ENCODE measurements around the gene DDX5.

DDX5 gene

DNA sequence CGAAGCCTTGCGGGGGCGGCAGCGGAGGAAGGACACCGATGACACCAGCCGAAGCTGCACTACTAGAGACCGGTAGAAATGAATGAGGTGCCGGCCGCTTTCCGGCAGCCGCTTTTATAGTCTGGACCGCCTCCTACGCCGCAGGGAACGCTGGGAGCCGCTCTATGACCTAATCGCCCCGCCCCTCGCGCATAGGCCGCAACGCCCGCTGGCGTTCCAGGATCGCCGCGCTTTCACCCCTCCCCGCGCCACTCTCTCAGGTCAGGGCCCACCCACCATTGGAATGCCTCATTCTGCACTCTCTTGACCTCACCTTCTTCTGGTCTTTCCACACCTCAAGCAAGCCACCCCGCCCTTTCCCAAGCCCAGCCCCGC is at the start of gene DDX5:
DDX5 (minus strand) TSS at position 89 of the 375 bp plus-strand sequence. CDS start 170 bp downstream, outside the sequence.
- DNase-seq: peak; percentile 92

DNA sequence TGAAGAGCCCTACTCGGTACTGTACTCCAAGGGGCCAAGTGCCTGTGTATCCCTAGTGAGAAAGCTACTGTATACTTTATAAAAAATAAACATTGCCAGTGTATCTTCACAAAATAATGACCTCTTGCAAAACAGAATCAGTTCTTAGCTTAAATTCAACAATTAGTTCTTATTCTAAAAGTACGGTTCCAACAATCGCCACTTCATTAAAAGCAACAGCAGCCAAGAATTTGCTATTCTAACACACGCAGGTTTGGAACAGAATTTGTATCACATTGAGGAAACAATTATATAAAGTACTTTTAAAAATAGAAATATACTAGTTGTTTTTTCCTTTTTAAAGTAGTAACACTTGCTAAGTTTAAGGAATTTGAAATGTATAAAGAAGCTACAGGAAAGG is 49.2 kb upstream of the DDX5 start:
- no peak for DNase-seq

DNA sequence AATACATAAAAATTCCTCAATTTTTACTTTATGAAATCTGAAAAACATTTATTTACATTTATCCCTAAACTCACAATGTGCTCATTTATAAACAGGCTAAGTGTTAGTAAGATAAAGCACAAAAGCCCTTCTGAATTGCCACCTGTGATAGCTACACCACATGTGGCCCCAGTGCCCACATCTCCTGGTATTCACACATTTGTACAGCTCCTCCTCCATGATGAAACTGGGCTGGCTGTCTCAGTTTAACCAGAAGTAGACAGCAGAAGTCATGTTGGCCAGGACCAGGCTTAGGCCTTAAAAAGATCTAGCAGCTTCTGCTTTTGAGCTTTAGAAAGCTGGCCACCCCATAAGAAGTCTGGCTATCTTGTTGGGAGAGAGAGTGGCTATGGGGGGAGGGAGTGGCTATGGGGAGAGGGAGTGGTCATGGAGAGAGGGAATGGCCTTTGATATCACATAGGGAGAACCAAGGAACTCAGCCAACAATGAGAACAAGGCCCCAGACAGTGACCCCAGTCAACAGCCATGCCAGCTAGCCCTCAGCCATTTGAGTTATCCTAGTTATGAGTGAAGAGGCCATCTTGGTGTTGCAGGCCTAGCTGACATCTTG is 48.0 kb upstream of the DDX5 start:
- DNase-seq: no peak

DNA sequence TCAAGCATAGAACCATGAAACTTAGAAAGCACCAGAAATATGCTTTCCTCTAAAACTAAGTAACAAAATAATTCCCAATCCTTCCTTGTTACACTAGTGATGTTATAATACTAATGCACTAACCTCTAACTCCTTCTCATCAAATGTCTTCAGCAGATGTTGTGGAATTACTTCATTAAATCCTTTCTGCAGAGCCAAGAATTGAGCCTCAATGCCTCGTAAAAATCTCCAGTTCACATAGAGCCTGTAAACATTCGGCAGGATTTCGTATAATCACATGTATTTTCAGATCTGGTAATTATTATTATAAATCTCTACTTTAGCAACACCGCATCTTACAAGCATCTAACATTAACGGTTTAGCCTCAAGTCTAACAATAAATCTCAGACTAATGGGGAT is 45.4 kb upstream of the DDX5 start:
- DNase-seq: no peak

DNA sequence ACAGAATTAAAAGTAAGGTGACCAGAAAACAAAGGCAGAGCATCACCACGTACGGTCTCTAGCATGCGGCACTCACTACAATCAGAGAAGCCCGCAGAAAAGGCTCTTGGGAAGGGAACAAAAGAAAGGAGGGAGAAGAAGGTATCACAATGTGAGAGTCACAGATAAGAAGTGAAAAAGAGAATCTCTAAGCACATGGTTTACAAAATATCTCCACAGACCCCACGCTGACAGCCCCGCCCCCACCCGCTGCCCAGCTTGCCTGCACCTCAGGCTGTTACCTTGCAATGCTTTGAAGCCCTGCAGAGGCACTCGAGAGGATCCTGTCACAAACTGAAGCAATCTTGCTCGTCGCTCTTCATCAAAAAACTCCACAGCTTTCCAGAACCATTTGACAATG is 41.2 kb upstream of the DDX5 start:
- DNase-seq: no peak

DNA sequence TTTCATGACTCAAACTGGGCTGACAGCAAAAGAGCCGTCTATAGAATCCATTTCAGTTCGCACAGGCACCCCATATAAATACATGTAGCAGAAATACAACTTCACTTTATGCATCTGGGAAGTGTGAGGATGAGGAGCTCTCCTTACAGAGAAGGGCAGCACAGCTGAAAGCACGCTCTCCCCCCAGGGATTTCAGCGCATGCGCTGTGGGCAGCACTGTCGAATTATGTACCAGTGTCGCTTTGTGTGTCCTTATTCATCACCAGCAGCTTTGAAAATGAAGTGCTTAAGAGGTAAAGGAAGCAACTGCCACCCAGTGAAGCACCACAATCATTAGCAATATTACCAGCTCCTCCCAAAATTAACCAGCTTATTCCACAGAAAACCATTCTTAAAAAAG is 40.6 kb upstream of the DDX5 start:
- no peak for DNase-seq

DNA sequence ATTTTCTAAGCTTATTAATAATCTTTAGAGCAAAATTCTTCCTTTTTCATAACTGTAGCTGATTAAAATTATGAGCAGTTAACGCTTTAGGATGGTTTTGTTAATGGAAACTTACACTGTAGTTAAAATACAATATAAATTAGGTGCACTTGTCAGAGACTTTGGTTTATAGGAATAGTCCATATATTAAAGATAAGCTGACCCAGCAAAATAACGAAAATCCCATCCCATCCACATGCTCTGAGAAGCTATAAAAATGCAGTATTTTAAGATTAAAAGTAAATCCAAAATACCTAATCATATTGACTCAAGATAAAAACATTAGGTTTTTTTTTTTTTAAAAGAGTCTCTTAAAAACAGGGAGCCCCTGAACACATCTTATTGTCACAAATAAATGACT is 38.7 kb upstream of the DDX5 start:
- DNase-seq: no peak

DNA sequence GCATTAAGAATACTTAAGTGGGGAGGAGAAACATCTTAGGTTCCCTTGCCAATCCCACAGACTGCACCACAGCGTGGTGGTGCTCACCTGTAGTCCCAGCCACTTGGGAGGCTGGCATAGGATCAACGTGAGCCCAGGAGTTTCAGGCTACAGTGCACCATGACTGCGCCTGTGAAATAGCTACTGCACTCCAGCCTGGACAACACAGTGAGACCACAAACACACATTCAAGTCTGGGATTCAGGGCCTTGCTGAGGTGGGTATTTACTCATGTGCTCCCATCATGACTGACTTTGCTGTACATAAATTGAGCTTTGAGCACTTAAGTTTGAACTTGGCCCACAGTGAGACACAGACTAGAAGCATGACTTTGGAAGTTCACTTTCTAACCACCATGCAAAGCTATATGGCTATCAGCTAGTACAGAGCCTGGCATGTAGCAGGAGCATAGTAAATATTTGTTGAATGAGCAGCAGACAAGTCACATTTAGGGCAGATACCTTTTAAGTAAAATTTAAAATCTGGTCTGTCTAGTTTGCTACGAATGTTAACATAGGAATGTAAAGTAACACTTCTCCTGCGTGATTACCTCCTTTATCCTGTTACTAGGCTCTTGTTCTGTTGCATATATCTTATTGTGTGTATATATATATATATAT is 34.2 kb upstream of the DDX5 start:
- no peak for DNase-seq

DNA sequence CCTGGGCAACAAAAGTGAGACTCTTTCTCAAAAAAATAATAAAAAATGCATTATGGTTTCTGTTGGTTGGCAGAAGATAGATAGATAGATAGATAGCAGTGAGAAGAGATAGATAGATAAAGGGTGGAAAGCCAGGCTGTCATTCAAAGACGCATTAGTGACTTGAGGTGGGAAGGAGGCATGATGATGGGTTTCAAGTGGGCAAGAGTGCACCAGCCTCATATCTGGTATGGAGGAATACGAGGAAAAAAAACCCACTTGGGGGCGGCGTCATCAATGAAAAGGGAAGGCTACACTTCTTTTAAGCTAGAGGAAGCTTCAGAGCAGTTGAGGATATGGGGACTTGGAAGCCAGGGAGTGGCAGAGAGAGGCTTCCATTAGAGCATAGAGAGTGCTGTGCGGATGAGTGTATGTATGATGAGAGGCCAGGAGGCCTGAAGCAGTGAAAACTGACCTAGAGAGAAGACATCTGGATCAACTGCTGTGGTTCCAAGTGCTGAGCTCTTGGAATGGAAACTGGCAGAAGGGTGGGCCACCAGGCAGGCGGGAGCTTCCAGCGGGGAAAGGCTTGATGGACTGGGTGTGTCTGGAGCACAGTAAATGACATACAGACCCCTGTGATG is 32.5 kb upstream of the DDX5 start:
- no peak for DNase-seq

DNA sequence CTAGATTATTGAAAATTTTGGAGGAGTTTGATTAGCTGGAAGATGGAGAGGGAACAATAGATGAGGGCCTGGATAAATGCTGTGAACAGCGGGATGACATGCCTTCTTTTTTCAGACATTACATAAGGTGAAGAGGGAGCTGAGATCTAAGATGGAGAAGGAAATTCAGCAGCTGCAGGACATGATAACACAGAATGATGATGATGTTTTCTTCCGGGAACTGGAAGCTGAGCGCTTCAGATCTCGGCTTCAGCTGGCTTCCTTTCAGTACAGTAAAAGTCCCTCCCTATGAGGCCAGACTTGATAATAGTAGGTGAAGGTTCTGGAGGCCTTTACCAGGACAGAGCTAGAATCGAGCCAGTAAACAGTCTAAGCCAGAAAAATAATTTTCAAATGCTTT is 31.4 kb upstream of the DDX5 start:
- DNase-seq: no peak

DNA sequence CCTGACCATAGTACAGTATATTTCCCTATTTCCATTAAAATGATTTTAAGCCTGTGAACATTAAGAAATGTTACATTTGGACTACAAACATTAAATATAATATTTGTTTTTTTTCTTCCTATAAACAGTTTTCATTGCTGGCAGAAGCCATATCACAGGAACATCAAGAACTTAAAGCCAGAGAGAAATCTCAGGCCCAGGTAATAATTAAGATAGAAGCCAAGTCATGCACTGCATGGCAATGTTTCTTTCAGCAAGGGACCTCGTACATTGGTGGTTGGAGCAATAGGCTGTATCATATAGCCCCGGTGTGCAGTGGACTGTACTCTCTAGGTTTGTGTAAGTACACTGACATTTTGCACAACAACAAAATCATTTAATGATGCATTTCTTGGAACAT is 30.8 kb upstream of the DDX5 start:
- DNase-seq: no peak

DNA sequence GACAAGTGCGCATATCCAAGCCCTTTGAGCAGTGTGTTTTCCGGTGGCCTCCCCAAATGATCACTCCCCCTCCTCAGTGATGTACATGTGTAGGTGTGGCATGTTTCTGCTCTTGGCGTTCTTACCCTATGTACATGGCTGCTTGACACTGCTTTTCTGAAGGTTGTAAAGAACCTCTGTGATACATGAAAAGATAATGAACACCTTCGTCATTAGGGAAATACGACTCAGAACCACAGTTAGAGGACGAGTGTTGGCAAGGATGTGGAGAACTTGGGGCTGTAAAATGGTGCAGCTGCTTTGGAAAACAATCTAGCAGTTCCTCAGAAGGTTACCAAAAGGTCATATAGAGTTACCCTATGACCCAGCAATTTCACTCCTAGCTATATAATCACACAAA is 29.3 kb upstream of the DDX5 start:
- DNase-seq: no peak

DNA sequence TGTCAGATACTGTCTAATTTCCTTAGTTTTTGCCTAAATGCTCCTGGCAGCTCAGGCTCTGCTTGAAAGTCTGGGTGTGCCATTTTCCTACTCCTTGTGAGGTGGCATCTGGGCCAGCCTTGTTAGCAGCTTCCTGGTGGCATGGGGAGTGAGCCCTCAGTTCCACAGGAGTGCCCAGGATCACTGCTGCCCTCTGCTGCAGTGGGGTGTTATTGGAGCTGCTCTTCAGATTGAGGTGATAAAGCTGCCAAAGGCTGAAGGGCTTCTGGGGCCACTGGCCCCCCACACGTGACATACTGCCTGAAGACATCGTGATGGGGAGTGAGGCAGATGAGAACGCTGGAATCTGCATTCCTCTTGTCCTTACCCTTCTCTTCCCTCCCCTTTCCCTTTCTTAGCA is 28.1 kb upstream of the DDX5 start:
- no peak for DNase-seq

DNA sequence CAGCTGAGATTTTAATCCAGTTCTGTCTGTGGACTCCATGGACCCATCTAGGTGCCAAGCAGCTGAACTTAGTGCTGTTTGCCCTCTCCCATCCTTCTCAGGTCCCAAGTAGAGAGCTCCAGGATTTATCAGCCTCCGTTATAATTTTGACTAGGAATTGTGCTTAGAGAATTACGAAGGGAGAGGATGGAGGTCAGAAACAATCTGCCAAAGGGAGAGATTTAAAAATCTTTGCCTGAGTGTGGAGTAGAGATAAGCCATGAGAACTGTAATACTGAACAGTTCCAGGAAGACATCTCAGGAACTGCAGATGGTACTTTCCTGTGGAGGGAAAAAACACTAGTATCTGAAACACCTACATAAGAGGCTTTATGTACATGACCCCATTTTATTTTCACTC is 27.7 kb upstream of the DDX5 start:
- no peak for DNase-seq

DNA sequence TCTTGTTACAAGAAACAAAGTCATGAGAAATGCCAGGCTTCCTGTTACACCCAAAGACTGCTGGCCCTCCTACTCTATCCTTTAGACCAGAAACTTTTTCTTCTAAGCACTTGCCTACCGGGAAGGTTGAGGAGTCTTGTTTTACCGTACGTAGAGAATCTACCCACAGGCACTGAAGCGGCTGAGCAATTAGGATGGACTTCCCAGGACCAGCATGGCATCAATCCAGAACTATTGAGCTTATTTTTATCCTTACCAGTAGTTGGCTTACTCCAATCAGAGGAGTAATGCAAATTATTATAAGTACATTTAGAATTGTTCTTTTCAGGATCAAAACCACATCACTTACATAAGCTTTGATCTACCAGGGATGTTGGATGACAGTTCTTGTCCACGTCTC is 26.3 kb upstream of the DDX5 start:
- DNase-seq: no peak

DNA sequence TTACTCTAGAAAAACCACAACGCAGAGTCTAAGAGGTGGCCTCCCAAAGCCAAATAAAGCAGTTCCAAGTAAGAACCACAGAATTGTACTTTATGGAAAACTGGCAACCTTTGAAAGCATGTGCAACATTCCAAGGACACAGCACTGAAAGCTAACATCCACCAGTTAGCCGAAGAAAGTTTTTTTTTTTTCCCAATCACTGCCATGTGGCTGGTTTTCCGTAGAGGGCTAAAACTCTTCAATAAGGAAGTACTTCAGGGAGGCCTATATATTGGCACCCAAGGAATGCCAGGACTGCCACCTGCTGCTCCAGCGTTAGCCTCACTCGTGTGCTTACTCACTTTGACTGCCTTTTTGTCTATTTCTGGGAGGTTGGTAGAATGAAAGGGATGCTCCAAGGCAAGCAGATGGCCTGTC is 25.9 kb upstream of the DDX5 start:
- no peak for DNase-seq

DNA sequence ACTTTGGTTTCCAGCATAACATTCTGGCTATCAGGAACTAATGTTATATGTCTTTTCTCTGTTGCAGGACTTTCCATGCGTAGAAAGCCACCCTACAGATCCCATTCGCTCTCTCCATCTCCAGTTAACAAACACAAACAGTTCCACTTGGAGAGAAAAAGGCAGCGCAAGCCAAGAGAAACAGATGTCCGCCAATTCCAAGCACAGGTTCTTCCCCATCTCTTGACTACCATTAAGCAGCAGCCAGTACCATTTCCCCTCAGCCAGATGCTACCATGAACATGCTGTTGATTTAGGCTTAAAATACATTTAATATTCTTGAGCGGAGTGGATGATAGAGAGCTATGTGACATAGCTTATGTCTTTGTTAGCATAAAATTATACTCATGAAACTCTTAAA is 23.1 kb upstream of the DDX5 start:
- DNase-seq: no peak

DNA sequence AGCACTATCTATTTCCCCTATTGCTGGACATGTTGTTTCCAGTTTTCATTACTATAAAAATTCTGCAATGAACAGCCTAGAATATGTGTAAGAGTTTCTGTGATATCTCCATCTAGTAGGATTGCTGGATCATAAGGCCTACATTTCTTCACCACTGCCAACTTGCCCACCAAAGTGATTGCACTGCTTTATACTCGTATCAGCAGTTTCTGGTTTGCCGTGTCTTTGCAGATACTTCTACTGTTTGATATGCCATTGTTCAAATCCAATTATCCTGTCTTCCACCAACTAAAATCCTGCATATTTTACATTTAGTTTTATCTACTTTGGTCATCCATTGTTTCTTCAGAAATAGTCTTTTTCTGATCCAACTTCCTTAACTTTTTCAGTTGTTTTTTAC is 21.8 kb upstream of the DDX5 start:
- DNase-seq: no peak

DNA sequence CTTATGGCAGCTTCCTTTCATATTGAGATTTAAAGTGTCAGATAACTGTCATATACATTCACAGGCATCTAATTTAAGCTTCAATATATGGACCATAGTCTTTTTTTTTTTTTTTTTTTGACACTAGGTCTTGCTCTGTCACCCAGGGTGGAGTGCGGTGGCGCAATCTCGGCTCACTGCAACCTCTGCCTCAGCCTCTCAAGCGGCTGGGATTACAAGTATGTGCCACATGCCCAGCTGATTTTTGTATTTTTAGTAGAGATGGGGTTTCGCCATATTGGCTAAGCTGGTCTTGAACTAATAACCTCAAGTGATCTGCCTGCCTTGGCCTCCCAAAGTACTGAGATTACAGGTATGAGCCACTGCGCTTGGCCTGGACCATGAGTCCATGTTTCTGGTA is 14.3 kb upstream of the DDX5 start:
- no peak for DNase-seq

DNA sequence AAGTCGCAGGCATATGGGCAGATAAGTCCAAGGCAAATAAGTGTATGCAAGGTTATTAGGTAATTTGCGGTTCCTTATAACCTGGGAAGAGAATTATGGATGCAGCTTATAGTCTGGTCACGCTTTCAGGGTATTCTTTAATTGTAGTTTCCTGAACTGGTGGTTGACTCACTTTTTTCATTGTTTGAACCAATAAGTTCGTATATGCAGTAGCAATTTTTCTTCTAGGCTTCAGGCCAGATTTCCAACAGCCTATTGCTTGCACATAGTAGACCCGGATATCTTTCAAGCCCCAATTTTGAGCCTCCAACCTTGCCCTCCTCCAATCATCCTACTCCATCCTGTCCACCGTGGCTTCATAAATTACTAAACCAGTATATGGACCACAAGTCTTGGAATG is 13.5 kb upstream of the DDX5 start:
- no peak for DNase-seq

DNA sequence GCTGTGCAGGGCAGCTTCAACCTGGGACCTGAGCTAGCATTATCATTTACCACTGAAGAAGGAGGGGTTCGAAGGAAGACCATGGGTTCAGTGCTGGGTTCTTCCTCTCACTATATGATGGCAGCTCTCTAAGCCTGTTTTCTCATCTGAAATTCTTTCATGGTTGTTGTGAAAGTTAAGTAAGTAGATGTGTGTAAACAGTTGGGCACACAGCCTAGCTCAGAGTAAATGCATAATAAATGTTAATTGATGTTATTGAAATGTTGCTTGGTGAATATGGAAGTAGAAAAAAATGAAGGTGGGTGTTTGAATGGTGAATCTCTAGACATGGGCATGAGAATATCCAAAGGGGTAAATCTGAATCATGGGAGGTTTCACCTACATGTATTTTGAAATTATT is 9.7 kb upstream of the DDX5 start:
- DNase-seq: no peak

DNA sequence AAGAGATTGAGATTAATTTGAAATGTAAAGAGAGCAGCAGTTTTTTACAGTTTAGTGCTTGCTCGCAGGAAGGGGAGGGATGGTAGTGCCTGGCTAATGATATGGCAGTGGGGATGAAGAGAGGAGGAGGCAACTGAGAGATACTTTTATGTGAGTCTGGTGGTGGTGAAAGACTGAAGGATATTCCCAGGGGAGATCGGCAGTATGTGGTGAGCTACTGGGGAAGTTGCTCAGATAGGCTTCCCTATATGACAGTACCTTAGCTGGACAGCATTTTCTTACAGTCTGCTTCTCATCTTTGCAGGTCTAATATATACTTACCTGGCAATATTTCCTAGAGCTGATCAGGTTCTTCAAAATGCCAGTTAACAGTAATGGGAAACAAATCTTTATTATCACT is 9.3 kb upstream of the DDX5 start:
- no peak for DNase-seq

DNA sequence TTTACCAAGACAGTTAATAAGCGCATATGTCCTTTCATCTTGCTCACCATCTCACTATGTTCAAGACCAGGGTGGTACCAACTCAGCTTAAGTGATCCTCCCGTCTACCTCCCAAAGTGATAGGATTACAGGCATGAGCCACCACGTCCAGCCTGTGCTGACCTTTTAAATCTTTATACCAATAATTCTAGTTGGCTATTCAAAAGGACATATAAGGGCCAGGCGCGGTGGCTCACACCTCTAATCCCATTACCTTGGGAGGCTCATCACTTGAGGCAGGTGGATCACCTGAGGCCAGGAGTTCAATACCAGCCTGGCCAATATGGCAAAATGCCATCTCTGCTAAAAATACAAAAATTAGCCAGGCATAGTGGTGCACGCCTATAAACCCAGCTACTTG is 3.1 kb upstream of the DDX5 start:
- no peak for DNase-seq

DNA sequence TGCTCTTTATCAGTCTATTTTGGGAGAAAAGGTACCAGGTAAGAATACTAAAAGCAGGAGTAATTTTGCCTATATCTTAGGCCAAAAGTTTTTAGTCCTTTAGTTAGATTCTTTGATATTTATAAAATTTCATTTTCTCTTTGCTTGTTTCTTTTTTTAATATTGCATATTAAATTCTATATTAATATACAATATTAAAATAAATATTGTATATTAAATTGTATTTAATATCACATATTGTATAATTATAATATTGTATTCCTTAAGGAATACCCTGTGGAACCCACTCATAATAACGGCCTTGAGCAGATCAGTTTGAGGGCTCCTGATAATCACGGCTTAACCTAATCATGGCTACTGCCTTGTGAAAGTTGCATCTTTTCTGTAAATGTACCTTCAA is 2.6 kb upstream of the DDX5 start:
- DNase-seq: no peak

DNA sequence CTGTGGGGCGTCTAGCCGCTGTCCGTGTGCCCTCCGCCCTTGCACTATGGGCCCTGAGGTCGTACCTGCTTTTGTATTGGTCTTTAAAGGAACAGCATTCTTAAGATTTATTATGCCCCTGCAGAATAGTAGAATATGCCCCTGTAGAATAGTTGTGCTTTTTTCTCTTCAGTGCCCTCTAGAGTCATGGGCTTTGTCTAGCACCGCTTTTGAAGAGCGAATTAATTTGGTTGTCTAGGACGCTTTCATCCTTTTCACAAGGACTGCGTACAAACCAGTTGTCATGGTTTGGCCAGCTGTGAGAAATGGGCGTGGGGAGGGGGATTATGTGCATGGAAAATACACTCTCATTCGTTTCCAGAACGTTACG is 1.3 kb upstream of the DDX5 start:
- peak; percentile 40 for DNase-seq

Data from NCI-H1048 (cell line).